Endothelial cell of umbilical vein (primary cell): ENCODE measurements around the gene DMRTB1. TPM values are rescaled to one million over a fixed set of nuclear protein-coding genes. Genes with fewer than 3 reads are reported as not detected.

ENCODE experiments used
- BruUV-seq: library from RNA; stranded (reverse); fragments of 400-500 nt; replicated peaks from 2 replicates; lab custom pipeline; 2021; lab: Mats Ljungman, UMichigan
- CTCF ChIA-PET: fragments of 300-600, 350-600 bp; sonication (Branson Sonifier 250); formaldehyde crosslinking; loops from one replicate; lab custom pipeline; 2021; ENCODE audit warnings: antibody characterized with exemption, inconsistent platforms; lab: Charles Lee
- POLR2A ChIA-PET: fragments of 300-600, 350-600 bp; sonication (Branson Sonifier 250); formaldehyde crosslinking; loops from one replicate; lab custom pipeline; 2021; ENCODE audit warnings: antibody characterized with exemption, inconsistent platforms; lab: Charles Lee
- DNase-seq: peaks from one replicate; pipeline ENCODE4 v3.0.0-alpha.2; 2011; ENCODE audit warnings: low read depth, low spot score
- FAIRE-seq: peaks from 2 replicates; lab custom pipeline; 2011; peaks lifted over from hg19 to GRCh38; lab: Jason Lieb, UNC
- H2AFZ ChIP-seq: 2 replicates; pipeline ENCODE4 v1.6.0; 2012; ENCODE audit warnings: low read depth, low read length, control low read depth, inconsistent platforms
- H3K27ac ChIP-seq: 2 replicates; pipeline ENCODE4 v1.5.1; 2011; ENCODE audit warnings: low read depth, mild to moderate bottlenecking, control low read depth, low read length, moderate library complexity; ENCODE audit not compliant: insufficient read depth
- H3K27me3 ChIP-seq, 2 experiments: 2 replicates each; pipeline versions ENCODE4 v1.6.0 to v1.6.1; 2011; ENCODE audit warnings: low read length in 2 of 2, mixed read lengths in 1 of 2; ENCODE audit not compliant: control insufficient read depth in 2 of 2, insufficient read depth in 2 of 2
- H3K36me3 ChIP-seq, 2 experiments: 2 replicates in 1 of 2; 3 replicates in 1 of 2; pipeline ENCODE4 v1.5.1; 2011; ENCODE audit warnings: low read length in 2 of 2, mild to moderate bottlenecking in 1 of 2, moderate library complexity in 1 of 2; ENCODE audit not compliant: control insufficient read depth in 2 of 2, insufficient read depth in 2 of 2; ENCODE audit errors: extremely low read depth in 1 of 2
- H3K4me1 ChIP-seq: 3 replicates; pipeline ENCODE4 v1.5.1; 2011; ENCODE audit warnings: mild to moderate bottlenecking, low read length; ENCODE audit not compliant: control insufficient read depth, insufficient read depth; ENCODE audit errors: extremely low read depth
- H3K4me2 ChIP-seq: 2 replicates; pipeline ENCODE4 v1.6.1; 2011; ENCODE audit warnings: low read length, control low read depth, mixed read lengths; ENCODE audit not compliant: insufficient read depth
- H3K4me3 ChIP-seq, 3 experiments: fragments of 200-600 bp in 1 of 3; sonication (generic), shearing (Covaris generic) in 1 of 3; replicated peaks in 1 of 3; 2 replicates each; pipeline ENCODE4 v1.5.1; 2011 to 2016; ENCODE audit warnings: control low read depth in 3 of 3, low read length in 3 of 3, mild to moderate bottlenecking in 2 of 3, inconsistent platforms in 1 of 3, low read depth in 1 of 3, moderate library complexity in 1 of 3; ENCODE audit not compliant: insufficient read depth in 1 of 3
- H3K79me2 ChIP-seq: 2 replicates; pipeline ENCODE4 v1.6.0; 2012; ENCODE audit warnings: low read length, inconsistent platforms; ENCODE audit not compliant: control insufficient read depth, insufficient read depth
- H3K9ac ChIP-seq: replicated peaks from 2 replicates; pipeline ENCODE3; 2011; ENCODE audit warnings: low read length, control low read depth; ENCODE audit not compliant: insufficient read depth; ENCODE audit errors: extremely low read depth
- H3K9me1 ChIP-seq: replicated peaks from 3 replicates; pipeline ENCODE4 v1.6.0; 2011; ENCODE audit warnings: mild to moderate bottlenecking, low read length; ENCODE audit not compliant: control insufficient read depth, insufficient read depth; ENCODE audit errors: extremely low read depth
- H3K9me3 ChIP-seq: replicated peaks from 2 replicates; pipeline ENCODE4 v1.5.1; 2012; ENCODE audit warnings: low read length, inconsistent platforms; ENCODE audit not compliant: control insufficient read depth, insufficient read depth
- H4K20me1 ChIP-seq: replicated peaks from 2 replicates; pipeline ENCODE3; 2011; ENCODE audit warnings: mild to moderate bottlenecking, low read length; ENCODE audit not compliant: control insufficient read depth, insufficient read depth; ENCODE audit errors: extremely low read depth
- EZH2 ChIP-seq: IDR thresholded peaks from 2 replicates; pipeline ENCODE4 v1.6.1; 2012; ENCODE audit warnings: borderline replicate concordance, low read depth, mild to moderate bottlenecking, moderate library complexity, low read length, inconsistent platforms; ENCODE audit not compliant: severe bottlenecking
- FOS ChIP-seq: IDR thresholded peaks from 2 replicates; pipeline ENCODE4 v1.6.1; 2011; ENCODE audit warnings: mild to moderate bottlenecking, low read length, moderate library complexity, borderline replicate concordance; ENCODE audit not compliant: insufficient read depth
- GATA2 ChIP-seq: IDR thresholded peaks from 2 replicates; pipeline ENCODE4 v1.7.0; 2011; ENCODE audit warnings: low read depth, mild to moderate bottlenecking, moderate library complexity, mixed read lengths, low read length; ENCODE audit not compliant: insufficient read length, insufficient read depth
- JUN ChIP-seq: IDR thresholded peaks from 2 replicates; pipeline ENCODE4 v1.6.1; 2011; ENCODE audit warnings: borderline replicate concordance, low read depth; ENCODE audit not compliant: insufficient read length, insufficient read depth
- MYC ChIP-seq: IDR thresholded peaks from one replicate; pipeline ENCODE4 v1.6.1; 2011; ENCODE audit warnings: mild to moderate bottlenecking, low read depth, low read length
- POLR2A ChIP-seq: IDR thresholded peaks from 2 replicates; pipeline ENCODE4 v1.6.1; 2012; ENCODE audit warnings: low read depth, mild to moderate bottlenecking, control low read depth, low read length
- POLR2AphosphoS5 ChIP-seq: IDR thresholded peaks from 2 replicates; pipeline ENCODE4 v1.6.1; 2012; ENCODE audit warnings: low read depth, mild to moderate bottlenecking, control low read depth, low read length, moderate library complexity; ENCODE audit not compliant: insufficient read depth
- dilution Hi-C: fragments of 300-500 bp; cut with MboI; formaldehyde crosslinking; loops from one replicate; pipeline ENCODE4 v1.15.0; 2019; ENCODE audit warnings: low sequenced_read_pairs; ENCODE audit not compliant: extremely low pct_ligation_motif_present
- intact Hi-C: fragments of 100-400 bp; cut with micrococcal nuclease; formaldehyde crosslinking; loops from one replicate; pipeline ENCODE4 v1.10.0; 2022
- polyA plus RNA-seq, 4 experiments: library from polyadenylated mRNA; depleted of rRNA in 3 of 4; stranded (reverse) in 3 of 4; unstranded in 1 of 4; fragments of >200 nt; gene quantifications; 2 replicates each; pipeline versions ENCODE4 v1.2.1 to v1.2.3, GENCODE V29; 2011 to 2012; ENCODE audit warnings: missing spikeins in 1 of 4
- total RNA-seq: library from RNA; stranded (reverse); gene quantifications from 2 replicates; pipeline ENCODE4 v1.2.3, GENCODE V29; 2021
- TF ChIP-seq, protein P1 (sequence below): IDR thresholded peaks from 2 replicates; pipeline ENCODE4 v1.6.1; 2011; ENCODE audit not compliant: insufficient read depth, insufficient read length
- TF ChIP-seq, protein P2 (sequence below), 2 donors: IDR thresholded peaks; 1 replicate in 1 of 2; 2 replicates in 1 of 2; pipeline ENCODE4 v1.5.1; 2011; ENCODE audit warnings: low read length in 2 of 2, mild to moderate bottlenecking in 2 of 2, moderate library complexity in 2 of 2, control low read depth in 1 of 2, inconsistent platforms in 1 of 2, low read depth in 1 of 2; ENCODE audit not compliant: insufficient read depth in 1 of 2; ENCODE audit errors: extremely low read depth in 1 of 2

Gene DMRTB1
- total and polyA plus RNA-seq, 2 donors (not counting 3 experiments of a cell fraction or from before 2014, with no cell fraction given): not detected

DNA sequence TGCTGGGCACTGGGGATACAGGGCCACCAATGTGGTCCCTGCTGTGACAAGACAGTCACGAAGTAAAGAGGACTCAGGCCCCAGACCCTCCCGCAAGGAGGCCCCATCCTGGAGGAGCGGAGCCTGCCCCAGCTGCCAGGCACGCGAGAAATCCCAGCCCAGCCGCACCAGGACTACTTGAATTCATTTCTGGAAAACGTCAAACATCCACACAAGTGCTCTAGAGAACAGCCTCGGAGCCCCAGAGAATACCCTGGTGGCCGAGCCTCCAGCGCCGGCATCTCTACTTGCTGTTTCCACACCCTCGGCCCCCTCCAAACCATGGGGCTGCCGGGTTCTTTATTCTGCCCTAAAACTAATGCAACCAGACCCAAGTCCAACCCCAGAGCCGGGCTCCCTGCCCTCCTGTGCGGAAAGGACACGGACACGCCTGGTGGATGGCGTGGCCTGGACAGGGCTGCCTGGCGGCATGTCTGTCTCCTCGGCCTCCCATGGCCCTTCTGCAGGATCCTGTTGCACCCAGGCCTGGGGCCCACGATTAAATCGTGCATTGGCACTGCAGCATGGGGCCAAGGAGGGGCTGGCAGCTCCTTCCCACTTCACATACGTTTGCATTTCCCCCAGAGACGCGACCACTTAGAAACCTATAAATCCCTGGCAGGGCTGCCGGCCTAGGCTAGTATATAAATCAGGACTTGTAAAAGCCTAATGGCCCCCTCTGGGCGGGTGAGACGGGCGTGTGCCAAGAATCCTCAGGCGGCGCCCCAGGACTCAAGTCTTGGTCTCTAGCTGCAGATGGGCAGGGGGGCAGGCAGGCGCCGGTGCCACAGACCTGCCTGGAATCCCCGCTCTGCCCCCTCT, 41.2 kb downstream of the DMRTB1 start:
- FAIRE-seq: no peak
- Histone ChIP-seq H2AFZ (no peak overlapping the region), H3K36me3 (no peaks in the 10 kb centered on the region), H3K9me1 (no peaks in the 10 kb centered on the region), H3K27ac (no peak overlapping the region), H3K4me3 (no peak overlapping the region), H3K9ac (no peak overlapping the region), H3K4me1 (no peaks in the 10 kb centered on the region), H3K79me2 (no peaks in the 10 kb centered on the region), H3K9me3 (no peaks in the 10 kb centered on the region), H3K27me3 (no peaks in the 10 kb centered on the region), H3K4me2 (no peak overlapping the region), H4K20me1 (no peaks in the 10 kb centered on the region)
- TF ChIP-seq POLR2A (no peak), MYC (no peak), JUN (no peak), POLR2AphosphoS5 (no peak), GATA2 (no peak), EZH2 (no peak), FOS (no peak)
- TF ChIP-seq, protein P1, sequence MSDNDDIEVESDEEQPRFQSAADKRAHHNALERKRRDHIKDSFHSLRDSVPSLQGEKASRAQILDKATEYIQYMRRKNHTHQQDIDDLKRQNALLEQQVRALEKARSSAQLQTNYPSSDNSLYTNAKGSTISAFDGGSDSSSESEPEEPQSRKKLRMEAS: no peak
- TF ChIP-seq, protein P2, sequence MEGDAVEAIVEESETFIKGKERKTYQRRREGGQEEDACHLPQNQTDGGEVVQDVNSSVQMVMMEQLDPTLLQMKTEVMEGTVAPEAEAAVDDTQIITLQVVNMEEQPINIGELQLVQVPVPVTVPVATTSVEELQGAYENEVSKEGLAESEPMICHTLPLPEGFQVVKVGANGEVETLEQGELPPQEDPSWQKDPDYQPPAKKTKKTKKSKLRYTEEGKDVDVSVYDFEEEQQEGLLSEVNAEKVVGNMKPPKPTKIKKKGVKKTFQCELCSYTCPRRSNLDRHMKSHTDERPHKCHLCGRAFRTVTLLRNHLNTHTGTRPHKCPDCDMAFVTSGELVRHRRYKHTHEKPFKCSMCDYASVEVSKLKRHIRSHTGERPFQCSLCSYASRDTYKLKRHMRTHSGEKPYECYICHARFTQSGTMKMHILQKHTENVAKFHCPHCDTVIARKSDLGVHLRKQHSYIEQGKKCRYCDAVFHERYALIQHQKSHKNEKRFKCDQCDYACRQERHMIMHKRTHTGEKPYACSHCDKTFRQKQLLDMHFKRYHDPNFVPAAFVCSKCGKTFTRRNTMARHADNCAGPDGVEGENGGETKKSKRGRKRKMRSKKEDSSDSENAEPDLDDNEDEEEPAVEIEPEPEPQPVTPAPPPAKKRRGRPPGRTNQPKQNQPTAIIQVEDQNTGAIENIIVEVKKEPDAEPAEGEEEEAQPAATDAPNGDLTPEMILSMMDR (IDR thresholded peaks at IDR 0.05; ENCODE audit: extremely low read depth in 1 of 2, insufficient read depth in 1 of 2, low read depth in 1 of 2, low read length in 2 of 2): no peak
- POLR2A ChIA-PET: no interaction called here
- DNase-seq: no peak
- intact Hi-C loops: no loop called here
- BruUV-seq: no TSS peak
- CTCF ChIA-PET: no interaction called here
- dilution Hi-C loops: no loop called here
